HG03439 (cell line): Measurements from ENCODE around the gene IRF2BP2.

Experiments
- ATAC-seq: cut with Tn5 transposase; IDR thresholded peaks from one replicate; pipeline ENCODE4 v1.9.1; 2021; ENCODE audit warnings: mild to moderate bottlenecking, moderate library complexity; ENCODE audit not compliant: unreplicated experiment

The IRF2BP2 gene

GRCh38 chr1:234614081-234614489 is 4.1 kb upstream of the IRF2BP2 start:
- ATAC-seq: no peak

- no peak for ATAC-seq
Measured at GRCh38 chr1:234613128-234613875, 3.3 kb upstream of the IRF2BP2 start.

GRCh38 chr1:234612352-234613127 is 2.6 kb upstream of the IRF2BP2 start:
- peak; percentile 23 for ATAC-seq

GRCh38 chr1:234611847-234612351 is 1.9 kb upstream of the IRF2BP2 start:
- no peak for ATAC-seq

- peak; percentile 22 for ATAC-seq
Measured at GRCh38 chr1:234611225-234611846, 1.4 kb upstream of the IRF2BP2 start.

GRCh38 chr1:234610666-234611224 is 767 bp upstream of the IRF2BP2 start:
- ATAC-seq: peak; percentile 43

DNA sequence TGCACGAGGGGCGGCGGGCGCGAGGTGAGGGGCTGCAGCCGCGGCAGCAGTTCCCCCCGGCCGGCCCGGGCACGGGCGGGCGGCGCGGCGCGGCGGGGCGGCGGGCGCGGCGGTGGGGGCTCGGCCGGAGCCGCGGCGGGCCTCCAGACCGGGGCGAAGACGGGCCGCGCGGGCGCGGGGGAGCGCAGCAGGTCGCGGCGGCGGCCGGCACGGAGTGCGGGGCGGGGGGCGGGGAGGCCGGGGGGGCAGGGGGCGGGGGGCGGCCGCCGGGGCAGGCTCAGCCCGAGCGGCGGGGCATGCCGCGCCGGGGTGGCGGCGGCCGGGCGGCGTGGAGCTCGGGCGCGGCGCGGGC is 311 bp downstream of the IRF2BP2 start:
- ATAC-seq: peak; percentile 0

- ATAC-seq: no peak
Measured at GRCh38 chr1:234608911-234609690, 877 bp downstream of the IRF2BP2 start.

DNA sequence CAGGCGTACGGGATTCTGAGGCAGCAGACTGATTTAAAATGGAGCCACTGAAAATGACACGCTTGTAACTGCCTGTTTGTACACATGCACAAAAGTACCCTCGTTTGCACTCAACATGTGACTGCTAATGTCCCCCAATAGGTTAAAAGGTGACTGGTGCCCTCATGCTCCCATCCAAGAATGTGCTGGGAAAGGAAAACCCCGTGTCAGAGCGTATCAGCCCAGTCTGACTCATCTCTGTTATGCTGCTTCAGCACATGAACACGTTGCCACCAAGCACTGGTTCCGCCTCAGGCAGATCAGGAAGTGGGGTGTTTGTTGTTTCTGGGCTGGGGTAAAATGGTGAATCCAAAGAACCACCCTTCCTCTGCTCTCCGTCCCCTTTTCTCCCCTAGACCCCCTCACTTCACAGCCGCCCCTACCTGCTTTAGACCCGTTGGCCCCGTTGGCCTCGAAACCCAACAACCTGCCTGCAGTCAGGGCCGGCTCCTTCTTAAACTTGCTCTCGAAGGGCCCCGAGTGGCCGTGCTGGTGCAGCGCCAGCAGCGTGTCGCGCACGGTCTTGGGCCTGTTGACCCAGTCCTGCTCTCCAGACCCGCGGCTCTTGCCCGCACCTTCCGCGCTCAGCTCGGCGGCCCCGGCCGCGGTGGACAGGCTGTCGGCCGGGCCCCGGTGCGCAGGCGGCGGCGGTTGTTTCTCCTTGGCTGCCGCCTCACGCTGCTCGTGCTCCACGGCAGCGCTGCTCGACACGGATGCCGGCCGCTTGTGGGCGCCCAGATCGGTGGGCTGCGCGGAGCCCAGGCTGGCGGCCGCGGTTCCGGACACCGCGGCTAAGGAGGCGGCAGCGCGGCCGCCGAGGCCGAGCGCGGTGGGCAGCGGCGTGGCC is 1.7 kb downstream of the IRF2BP2 start:
- peak; percentile 22 for ATAC-seq

- no peak for ATAC-seq
Measured at GRCh38 chr1:234607109-234608024, 2.6 kb downstream of the IRF2BP2 start.

DNA sequence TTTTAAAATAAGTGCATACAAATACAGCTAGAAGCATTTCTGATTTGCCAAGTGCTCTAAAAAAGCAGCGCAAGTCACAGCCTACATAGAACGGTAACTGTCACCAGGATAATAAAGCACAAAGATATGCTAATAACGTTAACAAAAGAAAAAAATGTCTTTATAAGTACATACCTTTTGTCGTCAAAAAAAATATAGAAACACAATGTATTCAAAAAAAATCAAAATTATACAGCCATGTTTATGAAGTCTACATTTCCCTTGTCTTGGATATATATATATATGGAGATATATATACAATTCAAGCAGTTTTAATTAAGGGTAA is 3.2 kb downstream of the IRF2BP2 start:
- no peak for ATAC-seq

DNA sequence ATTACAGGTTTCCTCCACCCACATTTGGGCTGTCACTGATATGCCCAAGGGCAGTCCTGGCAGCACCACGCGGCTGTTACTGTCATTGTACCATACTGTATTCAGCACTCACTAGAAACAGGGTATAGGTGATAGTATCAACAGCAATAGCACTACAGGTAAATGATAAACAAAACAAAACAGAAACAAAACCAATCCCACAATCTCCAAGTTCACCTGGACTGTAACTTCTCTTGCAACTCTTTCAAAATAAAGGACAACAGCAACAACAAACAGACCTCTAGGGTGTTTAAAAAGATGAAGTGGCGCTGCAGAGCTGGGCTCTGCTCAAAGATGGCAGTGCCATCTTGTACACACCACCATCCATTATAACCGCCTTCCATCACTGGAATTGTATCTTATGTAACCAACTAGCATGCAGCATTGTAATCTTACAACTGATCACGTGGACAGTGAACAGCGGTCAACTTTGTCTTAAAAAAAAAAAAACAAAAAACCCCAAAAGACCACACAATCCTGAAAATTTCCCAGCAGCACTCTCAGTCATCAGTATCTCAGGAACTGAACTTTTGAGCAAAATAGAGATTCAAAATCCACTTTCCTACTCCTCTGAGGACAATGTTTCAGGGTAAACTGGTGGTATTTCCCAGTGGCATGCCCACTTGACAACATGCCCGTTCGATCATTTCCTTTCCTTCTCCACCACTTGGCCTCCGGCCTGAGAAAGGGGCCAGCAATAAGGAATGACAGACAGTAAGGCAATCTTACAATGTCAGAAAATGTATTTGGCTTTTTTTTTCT is 3.8 kb downstream of the IRF2BP2 start:
- no peak for ATAC-seq

GRCh38 chr1:234605399-234605982 is 4.5 kb downstream of the IRF2BP2 start:
- ATAC-seq: no peak

DNA sequence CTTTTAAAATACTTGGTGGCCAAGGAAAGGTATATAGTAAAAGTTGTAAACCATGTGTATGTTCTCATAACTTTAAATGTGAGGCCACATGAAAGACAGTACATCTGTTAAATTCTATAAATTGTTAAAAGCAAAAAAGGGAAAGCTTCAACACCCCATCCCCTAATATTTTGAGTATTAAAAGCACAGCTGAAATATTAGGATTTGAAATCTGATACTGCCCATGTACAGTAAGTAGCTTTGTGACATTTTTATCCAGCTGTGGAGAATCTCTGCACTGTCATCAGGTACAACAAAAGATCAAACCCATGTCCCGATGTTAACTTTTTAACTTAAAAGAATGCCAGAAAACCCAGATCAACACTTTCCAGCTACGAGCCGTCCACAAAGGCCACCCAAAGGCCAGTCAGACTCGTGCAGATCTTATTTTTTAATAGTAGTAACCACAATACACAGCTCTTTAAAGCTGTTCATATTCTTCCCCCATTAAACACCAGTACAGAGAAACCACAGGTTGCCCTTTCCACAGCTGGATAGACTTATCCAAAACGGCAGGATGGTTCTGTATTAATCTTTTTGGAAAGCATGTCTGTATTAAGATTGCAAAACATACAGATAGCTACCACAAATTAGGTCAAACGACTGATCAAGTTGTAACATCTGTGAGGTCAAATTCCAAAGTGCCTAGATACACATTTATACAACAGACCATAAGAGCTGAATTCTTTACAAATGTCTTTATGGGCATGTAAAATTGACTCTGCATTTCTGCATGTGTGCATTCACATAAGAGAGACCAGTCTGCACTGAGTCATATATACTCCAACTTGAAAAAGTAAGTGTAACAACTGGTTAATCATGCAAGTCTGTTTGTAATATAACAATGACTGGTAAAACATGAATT is 5.2 kb downstream of the IRF2BP2 start:
- no peak for ATAC-seq

GRCh38 chr1:234603221-234604204 is 6.5 kb downstream of the IRF2BP2 start:
- ATAC-seq: no peak
